ENCODE measurements around the gene REXO1.

Gene REXO1

GRCh38 chr19:1768918-1769644 lies 79.2 kb downstream of the REXO1 start (continued):
- 0 out of 2 replicates have a peak, but pooled peaks have one; percentile 46 for TF ChIP-seq HIC1 (tag by site-specific recombination; IDR thresholded peaks at IDR 0.05)
- TF ChIP-seq ZBTB21 (tag by site-specific recombination; IDR thresholded peaks at IDR 0.05): no peak
- no peak for TF ChIP-seq ZNF24 (tag by site-specific recombination; IDR thresholded peaks at IDR 0.05)
- no peak for TF ChIP-seq TCF7L2 (IDR thresholded peaks at IDR 0.05; ENCODE audit: borderline replicate concordance, low read depth, low read length)
- TF ChIP-seq FEZF1 (tag by site-specific recombination; IDR thresholded peaks at IDR 0.05): no peak
- no peak for TF ChIP-seq ZBTB8A (tag by site-specific recombination; IDR thresholded peaks at IDR 0.05)
- no peak for TF ChIP-seq ZNF513 (tag by site-specific recombination; IDR thresholded peaks at IDR 0.05)
- TF ChIP-seq REPIN1 (tag by site-specific recombination; IDR thresholded peaks at IDR 0.05; ENCODE audit: low read depth): no peak
- TF ChIP-seq ZNF423 (tag by site-specific recombination; IDR thresholded peaks at IDR 0.05): no peak
- no peak for TF ChIP-seq KLF1 (tag by site-specific recombination; IDR thresholded peaks at IDR 0.05)
- no peak for TF ChIP-seq MZF1 (tag by site-specific recombination; IDR thresholded peaks at IDR 0.05; ENCODE audit: borderline replicate concordance)
- TF ChIP-seq BCL11B (tag by site-specific recombination; IDR thresholded peaks at IDR 0.05; ENCODE audit: low read depth): no peak
- TF ChIP-seq ZNF175 (tag by site-specific recombination; IDR thresholded peaks at IDR 0.05): no peak
- TF ChIP-seq ZNF426 (tag by site-specific recombination; IDR thresholded peaks at IDR 0.05): no peak
- TF ChIP-seq ZNF48 (tag by site-specific recombination; IDR thresholded peaks at IDR 0.05): no peak
- no peak for TF ChIP-seq ZNF211 (tag by site-specific recombination; IDR thresholded peaks at IDR 0.05; ENCODE audit: low read depth)
- TF ChIP-seq, protein P1, sequence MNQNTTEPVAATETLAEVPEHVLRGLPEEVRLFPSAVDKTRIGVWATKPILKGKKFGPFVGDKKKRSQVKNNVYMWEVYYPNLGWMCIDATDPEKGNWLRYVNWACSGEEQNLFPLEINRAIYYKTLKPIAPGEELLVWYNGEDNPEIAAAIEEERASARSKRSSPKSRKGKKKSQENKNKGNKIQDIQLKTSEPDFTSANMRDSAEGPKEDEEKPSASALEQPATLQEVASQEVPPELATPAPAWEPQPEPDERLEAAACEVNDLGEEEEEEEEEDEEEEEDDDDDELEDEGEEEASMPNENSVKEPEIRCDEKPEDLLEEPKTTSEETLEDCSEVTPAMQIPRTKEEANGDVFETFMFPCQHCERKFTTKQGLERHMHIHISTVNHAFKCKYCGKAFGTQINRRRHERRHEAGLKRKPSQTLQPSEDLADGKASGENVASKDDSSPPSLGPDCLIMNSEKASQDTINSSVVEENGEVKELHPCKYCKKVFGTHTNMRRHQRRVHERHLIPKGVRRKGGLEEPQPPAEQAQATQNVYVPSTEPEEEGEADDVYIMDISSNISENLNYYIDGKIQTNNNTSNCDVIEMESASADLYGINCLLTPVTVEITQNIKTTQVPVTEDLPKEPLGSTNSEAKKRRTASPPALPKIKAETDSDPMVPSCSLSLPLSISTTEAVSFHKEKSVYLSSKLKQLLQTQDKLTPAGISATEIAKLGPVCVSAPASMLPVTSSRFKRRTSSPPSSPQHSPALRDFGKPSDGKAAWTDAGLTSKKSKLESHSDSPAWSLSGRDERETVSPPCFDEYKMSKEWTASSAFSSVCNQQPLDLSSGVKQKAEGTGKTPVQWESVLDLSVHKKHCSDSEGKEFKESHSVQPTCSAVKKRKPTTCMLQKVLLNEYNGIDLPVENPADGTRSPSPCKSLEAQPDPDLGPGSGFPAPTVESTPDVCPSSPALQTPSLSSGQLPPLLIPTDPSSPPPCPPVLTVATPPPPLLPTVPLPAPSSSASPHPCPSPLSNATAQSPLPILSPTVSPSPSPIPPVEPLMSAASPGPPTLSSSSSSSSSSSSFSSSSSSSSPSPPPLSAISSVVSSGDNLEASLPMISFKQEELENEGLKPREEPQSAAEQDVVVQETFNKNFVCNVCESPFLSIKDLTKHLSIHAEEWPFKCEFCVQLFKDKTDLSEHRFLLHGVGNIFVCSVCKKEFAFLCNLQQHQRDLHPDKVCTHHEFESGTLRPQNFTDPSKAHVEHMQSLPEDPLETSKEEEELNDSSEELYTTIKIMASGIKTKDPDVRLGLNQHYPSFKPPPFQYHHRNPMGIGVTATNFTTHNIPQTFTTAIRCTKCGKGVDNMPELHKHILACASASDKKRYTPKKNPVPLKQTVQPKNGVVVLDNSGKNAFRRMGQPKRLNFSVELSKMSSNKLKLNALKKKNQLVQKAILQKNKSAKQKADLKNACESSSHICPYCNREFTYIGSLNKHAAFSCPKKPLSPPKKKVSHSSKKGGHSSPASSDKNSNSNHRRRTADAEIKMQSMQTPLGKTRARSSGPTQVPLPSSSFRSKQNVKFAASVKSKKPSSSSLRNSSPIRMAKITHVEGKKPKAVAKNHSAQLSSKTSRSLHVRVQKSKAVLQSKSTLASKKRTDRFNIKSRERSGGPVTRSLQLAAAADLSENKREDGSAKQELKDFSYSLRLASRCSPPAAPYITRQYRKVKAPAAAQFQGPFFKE (tag by site-specific recombination; IDR thresholded peaks at IDR 0.05; ENCODE audit: borderline replicate concordance): no peak
- no peak for TF ChIP-seq ZNF324 (tag by site-specific recombination; IDR thresholded peaks at IDR 0.05)
- TF ChIP-seq ZNF843 (tag by site-specific recombination; IDR thresholded peaks at IDR 0.05): no peak; the same call in 1 of the 2 replicates
- no peak for TF ChIP-seq MYNN (tag by site-specific recombination; IDR thresholded peaks at IDR 0.05; ENCODE audit: borderline replicate concordance)
- TF ChIP-seq ZNF776 (tag by site-specific recombination; IDR thresholded peaks at IDR 0.05; ENCODE audit: borderline replicate concordance): no peak
- TF ChIP-seq GLI2 (tag by site-specific recombination; IDR thresholded peaks at IDR 0.05; ENCODE audit: borderline replicate concordance, low read depth): no peak
- TF ChIP-seq, protein P2, sequence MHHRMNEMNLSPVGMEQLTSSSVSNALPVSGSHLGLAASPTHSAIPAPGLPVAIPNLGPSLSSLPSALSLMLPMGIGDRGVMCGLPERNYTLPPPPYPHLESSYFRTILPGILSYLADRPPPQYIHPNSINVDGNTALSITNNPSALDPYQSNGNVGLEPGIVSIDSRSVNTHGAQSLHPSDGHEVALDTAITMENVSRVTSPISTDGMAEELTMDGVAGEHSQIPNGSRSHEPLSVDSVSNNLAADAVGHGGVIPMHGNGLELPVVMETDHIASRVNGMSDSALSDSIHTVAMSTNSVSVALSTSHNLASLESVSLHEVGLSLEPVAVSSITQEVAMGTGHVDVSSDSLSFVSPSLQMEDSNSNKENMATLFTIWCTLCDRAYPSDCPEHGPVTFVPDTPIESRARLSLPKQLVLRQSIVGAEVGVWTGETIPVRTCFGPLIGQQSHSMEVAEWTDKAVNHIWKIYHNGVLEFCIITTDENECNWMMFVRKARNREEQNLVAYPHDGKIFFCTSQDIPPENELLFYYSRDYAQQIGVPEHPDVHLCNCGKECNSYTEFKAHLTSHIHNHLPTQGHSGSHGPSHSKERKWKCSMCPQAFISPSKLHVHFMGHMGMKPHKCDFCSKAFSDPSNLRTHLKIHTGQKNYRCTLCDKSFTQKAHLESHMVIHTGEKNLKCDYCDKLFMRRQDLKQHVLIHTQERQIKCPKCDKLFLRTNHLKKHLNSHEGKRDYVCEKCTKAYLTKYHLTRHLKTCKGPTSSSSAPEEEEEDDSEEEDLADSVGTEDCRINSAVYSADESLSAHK (tag by site-specific recombination; IDR thresholded peaks at IDR 0.05): no peak
- peak; percentile 93 for TF ChIP-seq ZFHX2 (tag by site-specific recombination; conservative IDR thresholded peaks at IDR 0.05)
- no peak for TF ChIP-seq KLF9 (tag by site-specific recombination; IDR thresholded peaks at IDR 0.05; ENCODE audit: low read depth)
- TF ChIP-seq ZNF585B (tag by site-specific recombination; IDR thresholded peaks at IDR 0.05): no peak
- TF ChIP-seq, protein P3, sequence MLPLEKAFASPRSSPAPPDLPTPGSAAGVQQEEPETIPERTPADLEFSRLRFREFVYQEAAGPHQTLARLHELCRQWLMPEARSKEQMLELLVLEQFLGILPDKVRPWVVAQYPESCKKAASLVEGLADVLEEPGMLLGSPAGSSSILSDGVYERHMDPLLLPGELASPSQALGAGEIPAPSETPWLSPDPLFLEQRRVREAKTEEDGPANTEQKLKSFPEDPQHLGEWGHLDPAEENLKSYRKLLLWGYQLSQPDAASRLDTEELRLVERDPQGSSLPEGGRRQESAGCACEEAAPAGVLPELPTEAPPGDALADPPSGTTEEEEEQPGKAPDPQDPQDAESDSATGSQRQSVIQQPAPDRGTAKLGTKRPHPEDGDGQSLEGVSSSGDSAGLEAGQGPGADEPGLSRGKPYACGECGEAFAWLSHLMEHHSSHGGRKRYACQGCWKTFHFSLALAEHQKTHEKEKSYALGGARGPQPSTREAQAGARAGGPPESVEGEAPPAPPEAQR (tag by site-specific recombination; IDR thresholded peaks at IDR 0.05): no peak

Data from HEK293 (cell line).